IgD-negative memory B cell (primary cell): ENCODE results near the gene IGF2R. TPM values are rescaled to one million over a fixed set of nuclear protein-coding genes. Genes with fewer than 3 reads are reported as not detected.

Experiments
- H3K27ac Mint-ChIP-seq, 3 donors: one replicate each; pipeline ENCODE4 v1.8.0; 2020 to 2022; ENCODE audit warnings: mild to moderate bottlenecking in 3 of 3, mixed read lengths in 3 of 3, moderate library complexity in 1 of 3
- H3K27me3 Mint-ChIP-seq: one replicate; pipeline ENCODE4 v1.8.0; 2021; ENCODE audit warnings: mixed read lengths
- H3K36me3 Mint-ChIP-seq: one replicate; pipeline ENCODE4 v1.8.0; 2020; ENCODE audit warnings: mild to moderate bottlenecking, mixed read lengths
- H3K4me1 Mint-ChIP-seq, 3 donors: one replicate each; pipeline ENCODE4 v1.8.0; 2020 to 2022; ENCODE audit warnings: mixed read lengths in 3 of 3, mild to moderate bottlenecking in 1 of 3
- H3K4me3 Mint-ChIP-seq, 4 donors: one replicate each; pipeline ENCODE4 v1.8.0; 2020 to 2022; ENCODE audit warnings: mild to moderate bottlenecking in 4 of 4, mixed read lengths in 4 of 4, moderate library complexity in 3 of 4
- H3K9me3 Mint-ChIP-seq, 3 donors: one replicate each; pipeline ENCODE4 v1.8.0; 2020 to 2021; ENCODE audit warnings: mixed read lengths in 3 of 3, mild to moderate bottlenecking in 1 of 3
- polyA plus RNA-seq: library from polyadenylated mRNA; unstranded; fragments of 300-500 nt; fragmentation: Illumina TruSeq; gene quantifications from one replicate; pipeline ENCODE4 v1.2.3, GENCODE V29; 2021

IGF2R gene
- polyA plus RNA-seq, 1 donor from 2014 or later: 4.7 TPM

DNA sequence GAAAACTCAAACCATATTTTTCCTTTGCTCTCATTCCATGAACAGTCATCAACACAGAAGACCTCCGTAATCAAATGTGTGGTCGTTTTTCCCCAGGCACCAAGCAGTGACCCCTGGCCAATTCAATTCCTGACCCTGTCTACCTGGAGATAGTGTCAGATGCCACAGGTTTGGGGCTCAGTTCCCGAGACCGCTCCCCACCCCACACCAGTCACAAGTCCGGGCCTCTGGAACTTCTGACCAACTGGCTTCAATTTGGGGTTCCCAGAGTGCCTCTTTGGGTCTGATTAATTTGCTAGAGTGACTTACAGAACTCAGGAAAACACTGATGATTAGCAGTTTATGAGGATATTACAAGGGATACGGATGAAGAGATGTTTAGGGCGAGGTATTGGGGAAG, 6.0 kb downstream of the IGF2R start:
- peaks cover 6% of the 10 kb centered on the region for H3K27me3 Mint-ChIP-seq
- H3K9me3 Mint-ChIP-seq: no peaks in the 10 kb centered on the region
- peaks cover 33 to 56% (median 34%) of the 10 kb centered on the region in 3 donors for H3K4me1 Mint-ChIP-seq
- H3K4me3 Mint-ChIP-seq: no peak overlapping the region
- H3K36me3 Mint-ChIP-seq: peaks cover 2% of the 10 kb centered on the region
- no peak overlapping the region for H3K27ac Mint-ChIP-seq

GRCh38 chr6:159976686-159977254, 7.9 kb downstream of the IGF2R start:
- H3K27me3 Mint-ChIP-seq: peaks cover 6% of the 10 kb centered on the region
- peaks cover 2% of the 10 kb centered on the region for H3K36me3 Mint-ChIP-seq
- no peaks in the 10 kb centered on the region for H3K9me3 Mint-ChIP-seq
- peaks cover 31 to 56% (median 34%) of the 10 kb centered on the region in 3 donors for H3K4me1 Mint-ChIP-seq
- peak overlapping the region in 2 of 4 donors; percentile 2 to 68 for H3K4me3 Mint-ChIP-seq
- H3K27ac Mint-ChIP-seq: peak overlapping the region in 1 of 3 donors; percentile 29

DNA sequence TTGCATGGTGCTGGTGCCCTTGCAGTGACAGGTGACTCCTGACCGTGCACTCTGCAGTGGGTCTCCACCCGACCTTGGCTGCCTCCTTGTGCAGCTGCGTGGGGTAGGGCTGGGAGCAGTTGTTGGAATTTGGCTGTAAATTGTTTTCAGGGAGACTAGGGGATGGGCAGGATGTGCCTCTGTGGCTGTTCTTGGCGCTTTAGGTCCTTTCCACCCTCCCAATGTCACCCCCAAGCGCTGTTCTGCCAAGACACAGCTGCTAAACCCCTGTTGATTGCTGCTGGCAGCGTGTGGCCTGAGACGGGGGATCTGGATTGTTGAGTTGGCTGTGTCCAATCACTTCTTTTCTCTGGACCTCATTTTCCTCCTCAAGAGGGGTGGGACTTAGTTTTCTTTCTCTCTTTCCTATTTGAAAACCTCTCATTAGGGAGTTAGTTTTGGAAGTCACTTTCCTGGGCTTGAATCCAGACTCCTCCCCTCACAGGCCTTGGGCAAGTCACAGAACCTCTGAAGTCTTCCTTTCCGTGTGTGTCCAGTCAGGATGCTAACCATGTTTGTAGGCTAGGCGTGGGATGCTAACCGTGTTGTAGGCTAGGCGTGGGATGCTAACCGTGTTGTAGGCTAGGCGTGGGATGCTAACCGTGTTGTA, 8.5 kb downstream of the IGF2R start:
- no peak overlapping the region for H3K27ac Mint-ChIP-seq
- H3K4me3 Mint-ChIP-seq: no peak overlapping the region
- H3K4me1 Mint-ChIP-seq: peaks cover 37 to 60% (median 40%) of the 10 kb centered on the region in 3 donors
- H3K36me3 Mint-ChIP-seq: peaks cover 2% of the 10 kb centered on the region
- H3K27me3 Mint-ChIP-seq: peaks cover 6% of the 10 kb centered on the region
- H3K9me3 Mint-ChIP-seq: no peaks in the 10 kb centered on the region

- Mint-ChIP-seq H3K4me1 (peaks cover 39 to 61% (median 42%) of the 10 kb centered on the region in 3 donors), H3K27me3 (peaks cover 9% of the 10 kb centered on the region), H3K27ac (no peak overlapping the region), H3K36me3 (peaks cover 2% of the 10 kb centered on the region), H3K4me3 (no peak overlapping the region), H3K9me3 (no peaks in the 10 kb centered on the region)
Measured at GRCh38 chr6:159977904-159978268, 9.0 kb downstream of the IGF2R start.

GRCh38 chr6:159978291-159979135, 9.6 kb downstream of the IGF2R start:
- H3K4me1 Mint-ChIP-seq: peaks cover 44 to 62% (median 44%) of the 10 kb centered on the region in 3 donors
- H3K27me3 Mint-ChIP-seq: peaks cover 9% of the 10 kb centered on the region
- H3K4me3 Mint-ChIP-seq: peak overlapping the region in 3 of 4 donors; percentile 23 to 60 (median 51)
- H3K36me3 Mint-ChIP-seq: peaks cover 2% of the 10 kb centered on the region
- peak overlapping the region in 2 of 3 donors; percentile 2 to 86 for H3K27ac Mint-ChIP-seq
- H3K9me3 Mint-ChIP-seq: no peaks in the 10 kb centered on the region

DNA sequence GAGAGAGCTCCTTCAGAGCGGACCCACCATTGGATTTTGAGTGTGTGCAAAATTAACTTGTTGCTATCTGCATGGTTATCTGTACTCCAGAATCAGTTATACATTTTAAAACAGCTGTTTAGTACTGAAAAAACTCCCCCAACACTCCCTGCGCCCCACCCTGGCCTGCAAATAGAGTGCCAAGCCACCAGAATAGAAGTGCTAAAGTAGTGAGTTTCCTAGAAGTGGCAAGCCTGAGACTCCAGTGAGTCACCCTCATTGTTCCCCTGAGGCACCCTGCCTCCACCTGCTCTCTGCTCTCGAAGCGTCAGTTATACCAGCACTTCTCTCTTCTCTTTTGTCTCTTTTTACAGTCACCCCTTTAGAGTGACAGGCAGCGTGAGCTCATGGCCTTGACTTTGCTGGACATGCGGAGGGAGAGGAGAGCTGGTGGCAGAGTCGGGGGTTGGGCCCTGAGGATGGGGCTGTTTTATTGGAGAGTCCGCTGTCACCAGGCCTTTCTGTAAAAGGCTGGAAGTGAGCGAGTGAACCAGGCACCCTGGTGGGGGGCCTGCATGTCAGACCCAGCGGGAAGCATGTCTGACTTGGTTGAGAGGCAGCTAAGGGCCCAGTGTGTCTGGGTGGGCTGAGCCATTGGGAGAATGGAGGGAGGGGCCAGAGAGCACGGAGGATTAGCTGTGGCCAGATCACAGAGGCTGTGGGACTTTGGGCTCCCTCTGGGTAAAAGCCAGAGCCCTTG, 10.4 kb downstream of the IGF2R start:
- H3K4me3 Mint-ChIP-seq: peak overlapping the region; percentile 4 to 60 (median 37)
- peaks cover 9% of the 10 kb centered on the region for H3K27me3 Mint-ChIP-seq
- H3K27ac Mint-ChIP-seq: peak overlapping the region in 1 of 3 donors; percentile 2
- H3K9me3 Mint-ChIP-seq: no peaks in the 10 kb centered on the region
- H3K36me3 Mint-ChIP-seq: peaks cover 2% of the 10 kb centered on the region
- peaks cover 43 to 61% (median 47%) of the 10 kb centered on the region in 3 donors for H3K4me1 Mint-ChIP-seq

GRCh38 chr6:159980474-159980873, 11.6 kb downstream of the IGF2R start:
- Mint-ChIP-seq H3K9me3 (no peaks in the 10 kb centered on the region), H3K27ac (peak overlapping the region in 1 of 3 donors; percentile 65), H3K4me1 (peaks cover 43 to 61% (median 46%) of the 10 kb centered on the region in 3 donors), H3K4me3 (no peak overlapping the region), H3K27me3 (peaks cover 9% of the 10 kb centered on the region), H3K36me3 (peaks cover 4% of the 10 kb centered on the region)

DNA sequence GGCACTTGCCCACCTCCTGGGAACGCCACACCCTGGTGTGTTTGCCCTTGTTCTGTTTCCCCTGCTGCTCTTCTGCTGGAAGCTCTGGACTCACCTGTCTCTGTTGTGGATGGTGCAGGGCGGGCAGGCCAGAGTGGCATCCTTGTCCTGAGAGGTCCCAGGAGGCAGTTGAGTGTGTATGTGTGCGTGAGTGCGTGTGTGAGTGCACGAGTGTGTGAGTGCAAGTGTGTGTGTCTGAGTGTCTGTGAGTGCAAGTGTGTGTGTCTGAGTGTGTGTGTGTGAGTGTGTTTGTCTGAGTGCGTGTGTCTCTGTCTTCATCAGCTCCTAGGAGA, 12.2 kb downstream of the IGF2R start:
- peaks cover 4% of the 10 kb centered on the region for H3K36me3 Mint-ChIP-seq
- H3K27me3 Mint-ChIP-seq: peaks cover 9% of the 10 kb centered on the region
- H3K27ac Mint-ChIP-seq: peak overlapping the region in 2 of 3 donors; percentile 65 to 79
- no peaks in the 10 kb centered on the region for H3K9me3 Mint-ChIP-seq
- H3K4me1 Mint-ChIP-seq: peaks cover 39 to 58% (median 46%) of the 10 kb centered on the region in 3 donors
- peak overlapping the region; percentile 42 to 86 (median 60) for H3K4me3 Mint-ChIP-seq

- Mint-ChIP-seq H3K36me3 (peaks cover 4% of the 10 kb centered on the region), H3K4me1 (peaks cover 38 to 59% (median 46%) of the 10 kb centered on the region in 3 donors), H3K4me3 (peak overlapping the region; percentile 42 to 86 (median 68))
Measured at GRCh38 chr6:159981403-159982245, 12.7 kb downstream of the IGF2R start.

GRCh38 chr6:159982731-159983506, 14.0 kb downstream of the IGF2R start:
- Mint-ChIP-seq H3K4me3 (peak overlapping the region in 1 of 4 donors; percentile 31), H3K9me3 (no peaks in the 10 kb centered on the region), H3K36me3 (peaks cover 2% of the 10 kb centered on the region), H3K4me1 (peaks cover 35 to 49% (median 40%) of the 10 kb centered on the region in 3 donors), H3K27ac (peak overlapping the region in 1 of 3 donors; percentile 5), H3K27me3 (peaks cover 9% of the 10 kb centered on the region)

More at GRCh38 chr6:159981403-159982245, 12.7 kb downstream of the IGF2R start:
- peaks cover 9% of the 10 kb centered on the region for H3K27me3 Mint-ChIP-seq
- H3K9me3 Mint-ChIP-seq: no peaks in the 10 kb centered on the region
- peak overlapping the region; percentile 5 to 74 (median 40) for H3K27ac Mint-ChIP-seq

DNA sequence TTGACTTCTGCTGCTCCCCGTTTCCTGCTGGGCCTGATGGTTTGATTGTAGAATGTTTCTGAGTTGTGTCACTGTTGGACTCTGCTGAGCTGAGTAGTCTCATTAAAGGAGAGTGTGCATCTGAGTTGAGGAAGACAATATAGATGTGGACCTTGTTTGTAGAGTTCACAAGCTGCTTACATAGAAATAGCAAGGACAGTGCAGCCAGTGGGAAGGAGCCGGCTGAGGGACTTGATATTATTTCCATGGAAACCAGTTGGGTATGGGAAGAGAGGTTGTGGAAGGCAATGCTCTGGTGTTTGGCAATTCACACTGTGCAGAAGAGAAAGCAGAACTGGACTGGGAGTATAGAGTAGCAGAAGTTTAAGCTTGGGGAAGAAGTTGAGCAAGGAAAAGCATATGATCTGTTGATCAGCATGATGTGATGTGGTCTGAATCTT, 14.8 kb downstream of the IGF2R start:
- H3K36me3 Mint-ChIP-seq: peaks cover 2% of the 10 kb centered on the region
- H3K4me1 Mint-ChIP-seq: peaks cover 38 to 44% (median 38%) of the 10 kb centered on the region in 3 donors
- peak overlapping the region in 2 of 4 donors; percentile 0 to 10 for H3K4me3 Mint-ChIP-seq
- H3K9me3 Mint-ChIP-seq: no peaks in the 10 kb centered on the region
- H3K27ac Mint-ChIP-seq: no peak overlapping the region
- peaks cover 8% of the 10 kb centered on the region for H3K27me3 Mint-ChIP-seq

DNA sequence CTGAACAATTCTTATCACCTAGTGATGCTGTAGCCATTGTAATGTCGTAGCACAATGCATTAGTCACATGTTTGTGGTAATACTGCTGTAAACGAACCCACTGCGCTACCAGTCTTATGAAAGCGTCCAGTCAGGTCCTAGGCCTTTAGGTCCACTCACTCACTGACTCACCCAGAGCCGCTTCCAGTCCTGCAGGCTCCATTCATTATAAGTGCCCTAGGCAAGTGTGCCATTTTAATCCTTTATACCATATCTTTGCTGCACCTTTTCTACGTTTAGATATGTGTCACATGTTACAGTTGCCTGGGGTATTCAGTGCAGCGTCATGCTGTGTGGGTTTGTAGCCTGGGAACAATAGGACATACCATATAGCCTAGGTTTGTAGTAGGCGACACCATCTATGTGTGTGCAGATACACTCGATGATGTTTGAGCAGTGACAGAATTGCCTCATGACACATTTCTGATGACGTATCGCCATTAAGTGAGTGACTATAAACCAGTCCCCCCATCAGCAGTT, 15.4 kb downstream of the IGF2R start:
- Mint-ChIP-seq H3K27ac (no peak overlapping the region), H3K27me3 (peaks cover 6% of the 10 kb centered on the region), H3K4me1 (peaks cover 32 to 41% (median 37%) of the 10 kb centered on the region in 3 donors), H3K4me3 (no peak overlapping the region), H3K9me3 (no peaks in the 10 kb centered on the region), H3K36me3 (peaks cover 2% of the 10 kb centered on the region)
